CD1c-positive myeloid dendritic cell (primary cell): Measurements from ENCODE around the gene CCT8.
"Not testable (repeated sequence)": the region's sequence is repeated elsewhere in the genome, so short reads cannot be mapped to it uniquely, and the experiment has no call there.

Experiments
- DNase-seq: peaks from one replicate; pipeline ENCODE4 v3.0.0-alpha.2; 2016; ENCODE audit errors: extremely low spot score

CCT8 gene

GRCh38 chr21:29024474-29025327, 48.7 kb downstream of the CCT8 start, which contains the start of gene USP16:
Gene USP16, plus strand, starts transcription at chr21:29024668. Its CDS starts 3,246 bp downstream, at chr21:29027914.
- DNase-seq, result peak; percentile 98

GRCh38 chr21:29022166-29022565, 51.3 kb downstream of the CCT8 start:
- DNase-seq, result no peak

GRCh38 chr21:29018540-29018939, 54.9 kb downstream of the CCT8 start:
- no peak for DNase-seq

- peak; percentile 79 for DNase-seq
Observed at GRCh38 chr21:29017639-29018237, 55.7 kb downstream of the CCT8 start.

GRCh38 chr21:29011236-29011635, 62.2 kb downstream of the CCT8 start:
- not testable (repeated sequence) for DNase-seq

GRCh38 chr21:29008367-29008766, 65.1 kb downstream of the CCT8 start:
- no peak for DNase-seq

- DNase-seq, result no peak
Observed at GRCh38 chr21:29007810-29008209, 65.6 kb downstream of the CCT8 start.

GRCh38 chr21:29007135-29007534, 66.3 kb downstream of the CCT8 start:
- DNase-seq, result no peak
